GM18907 (cell line): Measurements from ENCODE around the gene KRTAP4-8.
"Not testable (repeated sequence)": the region's sequence is repeated elsewhere in the genome, so short reads cannot be mapped to it uniquely, and the experiment has no call there.

ENCODE experiments used
- ATAC-seq: cut with Tn5 transposase; IDR thresholded peaks from one replicate; pipeline ENCODE4 v1.9.1; 2021; ENCODE audit warnings: mild to moderate bottlenecking, moderate library complexity; ENCODE audit not compliant: unreplicated experiment

The KRTAP4-8 gene

DNA sequence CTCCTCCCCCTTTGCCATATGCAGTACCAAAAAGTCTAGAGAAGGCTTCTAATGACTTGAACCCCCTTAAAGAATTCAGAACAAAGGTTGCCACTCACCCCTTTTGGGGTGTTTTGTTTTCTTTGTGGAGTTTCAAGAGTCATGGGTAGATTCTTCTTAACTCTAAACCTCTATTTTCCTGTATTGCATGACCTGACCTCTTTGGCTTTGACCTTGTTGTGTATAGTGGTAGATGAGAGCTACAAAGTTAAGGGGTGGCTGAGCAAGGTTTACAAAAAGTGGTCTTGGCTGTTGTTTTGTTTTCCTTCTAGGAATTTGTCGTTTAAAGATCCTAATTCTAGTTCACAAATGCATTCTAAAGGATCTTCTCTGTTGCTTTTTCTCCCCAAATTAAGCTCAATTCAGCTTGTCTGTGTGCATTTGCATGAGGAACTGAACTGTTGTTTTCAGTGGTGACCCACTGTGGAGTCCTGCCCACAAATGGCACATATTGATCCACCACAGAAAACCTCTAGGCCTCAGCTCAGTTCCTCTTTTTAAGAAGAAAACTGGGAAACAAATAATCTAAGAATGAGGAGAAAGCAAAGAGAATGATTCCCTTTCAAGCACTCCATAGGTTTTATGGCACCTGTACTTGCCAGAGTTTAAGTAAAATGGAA is 10.9 kb upstream of the KRTAP4-8 start:
- not testable (repeated sequence) for ATAC-seq

- ATAC-seq: no peak
Measured at GRCh38 chr17:41107941-41108450, 10.1 kb upstream of the KRTAP4-8 start.

- ATAC-seq: not testable (repeated sequence)
Measured at GRCh38 chr17:41105347-41105746, 7.4 kb upstream of the KRTAP4-8 start, which contains the start of gene KRTAP4-9. Gene KRTAP4-9, plus strand, starts transcription at chr17:41105389. Its CDS starts 0 bp downstream, at chr17:41105389.

DNA sequence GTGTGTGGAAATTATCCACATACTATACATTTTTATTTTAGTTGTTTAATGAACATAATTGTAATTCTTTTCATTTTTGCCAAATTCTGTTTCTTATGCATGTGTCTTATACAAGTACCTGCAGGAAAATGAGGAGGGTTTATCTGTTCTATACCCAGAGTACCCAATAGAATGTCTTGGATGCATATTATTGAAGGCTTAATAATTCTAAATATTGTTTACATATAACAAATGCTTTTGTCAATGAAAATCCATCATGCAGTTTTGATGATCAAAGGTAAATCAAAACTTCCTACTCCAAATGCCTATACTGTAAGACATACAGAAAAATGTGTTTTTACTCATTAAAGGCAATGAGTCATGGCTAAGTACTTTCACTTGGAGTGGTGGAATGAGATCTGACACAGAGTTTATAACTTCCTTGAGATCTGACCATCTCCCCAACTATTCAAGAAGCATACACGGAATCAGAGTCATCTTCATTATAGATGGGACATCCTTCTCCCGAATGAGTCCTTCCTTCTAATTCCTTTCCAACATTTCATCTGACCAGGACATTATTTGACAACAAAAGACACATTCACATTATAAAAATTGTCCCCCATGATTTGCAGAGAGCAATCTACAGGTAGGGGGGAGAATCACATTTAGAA is 6.6 kb upstream of the KRTAP4-8 start:
- ATAC-seq: not testable (repeated sequence)

DNA sequence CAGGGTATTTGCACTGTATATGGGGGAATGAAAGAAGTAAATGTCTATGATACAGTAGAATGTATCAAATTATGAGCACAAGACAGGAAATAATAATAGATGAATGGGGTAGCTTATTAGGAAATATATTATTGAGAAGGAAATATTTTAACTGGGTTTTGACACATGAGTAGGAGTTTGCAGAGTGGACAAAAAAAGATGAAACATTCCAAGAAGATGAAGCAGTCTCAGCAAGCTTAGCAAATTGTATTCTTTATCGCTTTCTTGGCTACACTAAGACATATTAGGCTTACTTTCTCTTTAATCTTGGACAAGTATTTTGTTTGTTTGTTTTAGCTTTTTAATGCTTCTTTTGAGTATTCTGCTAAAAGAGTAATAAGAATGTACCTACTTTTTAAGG is 6.0 kb upstream of the KRTAP4-8 start:
- ATAC-seq: no peak

- no peak for ATAC-seq
Measured at GRCh38 chr17:41101586-41102259, 3.8 kb upstream of the KRTAP4-8 start, which contains the start of gene KRTAP4-16. Gene KRTAP4-16, minus strand, starts transcription at chr17:41102209. Its CDS starts 0 bp downstream, at chr17:41102209.

GRCh38 chr17:41099682-41100480 is 1.9 kb upstream of the KRTAP4-8 start:
- ATAC-seq: not testable (repeated sequence)

- ATAC-seq: no peak
Measured at GRCh38 chr17:41098481-41098880, 539 bp upstream of the KRTAP4-8 start.

DNA sequence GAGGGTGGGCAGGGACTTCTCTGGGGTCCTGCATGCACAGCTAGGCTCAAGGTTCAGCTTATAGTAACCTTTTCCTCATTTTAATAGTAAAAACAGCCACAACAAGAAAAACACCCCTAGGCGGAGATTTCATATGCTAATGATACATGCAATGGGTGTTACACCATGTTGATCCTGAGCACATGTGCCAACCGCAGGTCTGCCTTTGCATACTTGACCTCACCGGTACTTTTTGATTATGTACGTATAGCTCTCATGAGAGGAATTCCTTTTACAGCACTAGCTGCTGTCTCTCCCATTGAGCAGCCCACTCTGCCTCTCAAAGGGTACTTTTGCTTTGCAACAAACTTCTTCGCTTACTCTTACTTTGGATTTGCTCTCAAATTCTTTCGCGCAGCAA is 1.9 kb downstream of the KRTAP4-8 start:
- ATAC-seq: no peak

- ATAC-seq: not testable (repeated sequence)
Measured at GRCh38 chr17:41088760-41089352, 9.1 kb downstream of the KRTAP4-8 start.

GRCh38 chr17:41084100-41084856 is 13.7 kb downstream of the KRTAP4-8 start, which contains the start of gene KRTAP4-7:
Gene KRTAP4-7, plus strand, starts transcription at chr17:41084150. Its CDS starts 57 bp downstream, at chr17:41084207.
- not testable (repeated sequence) for ATAC-seq

GRCh38 chr17:41083427-41083826 is 14.5 kb downstream of the KRTAP4-8 start:
- not testable (repeated sequence) for ATAC-seq

GRCh38 chr17:41082626-41083025 is 15.3 kb downstream of the KRTAP4-8 start:
- no peak for ATAC-seq

- ATAC-seq: no peak
Measured at GRCh38 chr17:41076788-41077187, 21.2 kb downstream of the KRTAP4-8 start.

- ATAC-seq: no peak
Measured at GRCh38 chr17:41073676-41074075, 24.3 kb downstream of the KRTAP4-8 start.

DNA sequence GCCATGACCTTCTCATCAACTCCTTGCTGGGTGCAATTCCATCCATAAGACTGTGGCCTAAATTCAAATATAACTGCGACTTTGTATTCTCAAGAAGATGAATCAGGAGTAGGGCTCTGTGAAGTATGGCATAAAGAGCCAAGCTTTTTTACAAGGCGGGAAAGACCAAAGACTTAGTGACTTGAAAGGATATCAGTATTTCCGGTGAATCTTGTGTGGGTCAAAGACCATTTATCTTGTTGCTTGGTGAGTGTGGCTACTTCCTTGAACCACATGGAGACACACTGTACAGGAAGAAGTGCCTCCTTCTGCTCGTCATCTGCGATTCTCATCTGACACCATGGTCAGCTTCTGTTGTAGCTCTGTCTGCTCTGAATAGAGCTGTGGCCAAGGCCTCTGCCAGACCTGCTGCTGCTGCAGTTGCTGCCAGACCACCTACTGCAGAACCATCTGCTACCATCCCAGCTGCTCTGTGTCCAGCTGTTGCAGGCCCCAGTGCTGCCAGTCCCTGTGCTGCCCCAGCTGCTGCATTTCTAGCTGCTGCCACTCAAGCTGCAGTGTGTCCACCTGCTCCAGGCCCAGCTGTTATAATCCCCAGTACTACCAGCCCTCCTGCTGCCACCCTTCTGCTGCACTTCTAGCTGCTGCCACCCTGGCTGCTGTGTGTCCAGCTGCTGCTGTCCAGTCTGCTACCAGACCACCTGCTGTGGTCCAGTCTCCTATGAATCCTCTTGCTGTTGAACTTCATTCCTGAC is 26.2 kb downstream of the KRTAP4-8 start:
- no peak for ATAC-seq

GRCh38 chr17:41069031-41069430 is 28.9 kb downstream of the KRTAP4-8 start:
- no peak for ATAC-seq

- ATAC-seq: no peak
Measured at GRCh38 chr17:41067281-41067680, 30.7 kb downstream of the KRTAP4-8 start.
